ENCODE results near the gene KCNK4. TPM values are rescaled to one million over a fixed set of nuclear protein-coding genes. Genes with fewer than 3 reads are reported as not detected.

The KCNK4 gene
- polyA plus RNA-seq, 1 donor (not counting 4 experiments of a cell fraction or from before 2014, with no cell fraction given): not detected

GRCh38 chr11:64263021-64263946, 27.8 kb upstream of the KCNK4 start:
- no peaks in the 10 kb centered on the region for H4K20me1 ChIP-seq (ENCODE audit: control insufficient read depth, extremely low read depth, insufficient read depth, low read length)
- FAIRE-seq (no peak), DNase-seq (ENCODE audit: low read depth, low spot score) (no peak)
- peaks cover 9% of the 10 kb centered on the region for H3K79me2 ChIP-seq (ENCODE audit: control insufficient read depth, insufficient read depth, low read length)
- H3K4me2 ChIP-seq (ENCODE audit: control insufficient read depth, extremely low read depth, insufficient read depth, low read depth, low read length): no peak overlapping the region
- peaks cover 48 to 75% of the 10 kb centered on the region in 2 experiments for H3K36me3 ChIP-seq (ENCODE audit: control insufficient read depth in 2 of 2, extremely low read depth in 1 of 2, insufficient read depth in 2 of 2, low read length in 2 of 2)
- H3K9me3 ChIP-seq (ENCODE audit: control insufficient read depth, low read depth, low read length): no peaks in the 10 kb centered on the region
- H3K27ac ChIP-seq (ENCODE audit: control insufficient read depth, insufficient read depth, low read length): no peak overlapping the region
- peaks cover 2% of the 10 kb centered on the region for H3K9me1 ChIP-seq (ENCODE audit: control insufficient read depth, extremely low read depth, insufficient read depth, low read length)
- TF ChIP-seq CTCF (optimal IDR thresholded peaks at IDR 0.05 in 1 of 3, IDR thresholded peaks at IDR 0.05 in 1 of 3, conservative IDR thresholded peaks at IDR 0.05 in 1 of 3; ENCODE audit: extremely low read depth in 1 of 3, insufficient read depth in 2 of 3, low read length in 3 of 3) (no peak), EZH2 (IDR thresholded peaks at IDR 0.05; ENCODE audit: low read length) (no peak)
- dilution Hi-C loops (cut with MboI; ENCODE audit: extremely low pct_ligation_motif_present, low sequenced_read_pairs): no loop called here
- H3K27me3 ChIP-seq (ENCODE audit: control insufficient read depth, extremely low read depth, insufficient read depth, low read length): no peaks in the 10 kb centered on the region
- H3K4me1 ChIP-seq (ENCODE audit: control insufficient read depth, extremely low read depth, insufficient read depth, low read length): peaks cover 34% of the 10 kb centered on the region
- H3K9ac ChIP-seq (ENCODE audit: control insufficient read depth, extremely low read depth, insufficient read depth, low read length): no peak overlapping the region
- no peak overlapping the region for H3K4me3 ChIP-seq (ENCODE audit: control insufficient read depth in 2 of 3, extremely low read depth in 1 of 3, insufficient read depth in 2 of 3, low read depth in 1 of 3, low read length in 3 of 3)
- H2AFZ ChIP-seq (ENCODE audit: control insufficient read depth, low read length): no peak overlapping the region

GRCh38 chr11:64263947-64264317, 27.2 kb upstream of the KCNK4 start:
- Histone ChIP-seq H3K9me3 (ENCODE audit: control insufficient read depth, low read depth, low read length) (no peaks in the 10 kb centered on the region), H3K36me3 (ENCODE audit: control insufficient read depth in 2 of 2, extremely low read depth in 1 of 2, insufficient read depth in 2 of 2, low read length in 2 of 2) (peaks cover 43 to 73% of the 10 kb centered on the region in 2 experiments), H3K4me2 (ENCODE audit: control insufficient read depth, extremely low read depth, insufficient read depth, low read depth, low read length) (no peak overlapping the region), H3K79me2 (ENCODE audit: control insufficient read depth, insufficient read depth, low read length) (peaks cover 4% of the 10 kb centered on the region), H3K9ac (ENCODE audit: control insufficient read depth, extremely low read depth, insufficient read depth, low read length) (no peak overlapping the region), H3K27ac (ENCODE audit: control insufficient read depth, insufficient read depth, low read length) (no peak overlapping the region), H3K4me3 (ENCODE audit: control insufficient read depth in 2 of 3, extremely low read depth in 1 of 3, insufficient read depth in 2 of 3, low read depth in 1 of 3, low read length in 3 of 3) (no peak overlapping the region), H3K27me3 (ENCODE audit: control insufficient read depth, extremely low read depth, insufficient read depth, low read length) (no peaks in the 10 kb centered on the region), H3K9me1 (ENCODE audit: control insufficient read depth, extremely low read depth, insufficient read depth, low read length) (peaks cover 2% of the 10 kb centered on the region), H2AFZ (ENCODE audit: control insufficient read depth, low read length) (no peak overlapping the region), H4K20me1 (ENCODE audit: control insufficient read depth, extremely low read depth, insufficient read depth, low read length) (no peaks in the 10 kb centered on the region), H3K4me1 (ENCODE audit: control insufficient read depth, extremely low read depth, insufficient read depth, low read length) (peaks cover 40% of the 10 kb centered on the region)
- no peak for TF ChIP-seq EZH2 (IDR thresholded peaks at IDR 0.05; ENCODE audit: low read length)
- no peak for TF ChIP-seq CTCF (optimal IDR thresholded peaks at IDR 0.05 in 1 of 3, IDR thresholded peaks at IDR 0.05 in 1 of 3, conservative IDR thresholded peaks at IDR 0.05 in 1 of 3; ENCODE audit: extremely low read depth in 1 of 3, insufficient read depth in 2 of 3, low read length in 3 of 3)
- dilution Hi-C loops (cut with MboI; ENCODE audit: extremely low pct_ligation_motif_present, low sequenced_read_pairs): no loop called here
- DNase-seq (ENCODE audit: low read depth, low spot score) (no peak), FAIRE-seq (no peak)
